GM21423 (cell line): ENCODE measurements around the gene ATP8A1.
"Not testable (repeated sequence)": the region's sequence is repeated elsewhere in the genome, so short reads cannot be mapped to it uniquely, and the experiment has no call there.

Experiments
- ATAC-seq: cut with Tn5 transposase; IDR thresholded peaks from one replicate; pipeline ENCODE4 v1.9.1; 2021; ENCODE audit warnings: mild to moderate bottlenecking, moderate library complexity; ENCODE audit not compliant: unreplicated experiment

The ATP8A1 gene

DNA sequence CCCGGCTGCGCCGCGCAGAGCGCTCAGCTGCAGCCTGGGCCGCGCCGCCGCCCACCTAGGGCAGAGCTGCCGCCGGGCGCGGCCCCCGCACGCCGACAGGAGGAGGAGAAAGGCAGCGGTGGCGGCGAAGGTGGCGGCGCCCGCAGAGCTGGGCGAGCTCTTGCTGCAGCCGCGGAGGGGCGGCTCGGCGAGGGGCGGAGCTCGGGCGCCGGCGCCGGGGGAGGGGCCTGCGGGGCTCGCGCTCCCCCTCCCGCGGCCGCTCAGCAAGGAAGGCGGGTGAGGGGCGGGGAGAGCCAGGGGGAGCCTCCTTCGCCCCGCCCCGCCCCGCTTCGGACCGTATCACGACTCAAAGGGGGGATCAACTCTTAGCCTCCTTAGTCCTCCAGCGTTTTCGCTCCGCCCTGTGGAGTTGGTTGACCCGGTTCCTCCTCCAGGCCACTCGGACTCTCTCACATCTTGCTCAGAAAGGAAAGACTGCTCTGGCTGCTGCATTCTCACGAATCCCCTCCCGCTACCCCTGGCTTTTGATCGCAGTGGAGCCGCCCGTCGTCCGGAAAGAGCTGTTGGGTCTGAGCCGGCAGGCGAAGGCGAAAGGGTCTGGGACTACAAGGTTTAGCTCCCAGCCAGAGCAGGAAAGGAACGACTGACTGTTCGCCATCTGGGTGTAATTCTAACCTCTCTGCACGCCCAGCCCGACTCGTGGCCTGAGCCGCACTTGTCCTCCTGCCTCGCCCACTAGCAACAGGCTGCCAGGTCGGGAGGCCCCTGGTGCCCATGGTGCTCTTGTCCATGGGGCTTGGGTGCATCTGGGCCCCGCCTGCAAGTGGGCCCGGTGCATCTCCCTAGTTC lies at the start of gene ATP8A1:
Gene ATP8A1, minus strand, starts transcription at position 162 of the 849 bp plus-strand sequence. CDS start 232 bp downstream, outside the sequence.
- ATAC-seq = peak; percentile 69

DNA sequence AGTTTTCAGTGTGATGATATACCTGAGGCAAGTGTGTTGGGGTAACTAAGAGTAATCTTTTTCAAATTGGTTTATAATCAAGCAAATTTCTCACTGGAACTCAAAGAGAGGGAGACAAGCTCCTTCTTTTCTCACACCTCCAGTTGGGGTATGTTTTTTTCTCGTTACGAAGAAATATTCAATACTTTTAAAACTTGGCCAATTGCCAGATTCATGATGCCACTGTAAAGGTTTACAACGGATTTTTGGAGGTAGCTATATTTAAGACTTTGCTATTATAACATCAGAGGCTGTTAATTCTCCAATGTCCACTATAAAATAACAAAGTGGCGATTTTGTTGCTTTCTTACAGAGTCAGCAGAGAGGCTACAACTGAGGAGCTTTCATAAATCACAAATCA lies 49.2 kb upstream of the ATP8A1 start:
- no peak for ATAC-seq

DNA sequence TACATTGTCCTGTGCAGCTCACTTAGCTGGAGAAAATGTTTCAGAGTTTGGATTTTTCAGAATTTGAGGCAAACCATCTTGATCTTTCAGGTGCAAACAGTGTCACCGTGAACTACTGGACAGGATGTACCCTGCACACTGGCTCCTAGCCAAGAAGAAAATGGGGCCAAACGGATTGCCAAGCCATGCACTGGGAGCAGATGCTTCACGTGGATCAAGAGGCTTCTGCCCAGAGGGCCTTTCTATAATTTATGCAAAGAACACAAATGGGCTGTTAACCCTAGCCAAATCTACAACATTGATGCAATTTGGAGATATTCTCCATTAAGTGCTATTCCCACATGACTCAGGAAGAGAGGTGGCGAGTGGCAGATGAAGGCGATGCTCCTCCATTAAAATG lies 46.9 kb upstream of the ATP8A1 start:
- no peak for ATAC-seq

DNA sequence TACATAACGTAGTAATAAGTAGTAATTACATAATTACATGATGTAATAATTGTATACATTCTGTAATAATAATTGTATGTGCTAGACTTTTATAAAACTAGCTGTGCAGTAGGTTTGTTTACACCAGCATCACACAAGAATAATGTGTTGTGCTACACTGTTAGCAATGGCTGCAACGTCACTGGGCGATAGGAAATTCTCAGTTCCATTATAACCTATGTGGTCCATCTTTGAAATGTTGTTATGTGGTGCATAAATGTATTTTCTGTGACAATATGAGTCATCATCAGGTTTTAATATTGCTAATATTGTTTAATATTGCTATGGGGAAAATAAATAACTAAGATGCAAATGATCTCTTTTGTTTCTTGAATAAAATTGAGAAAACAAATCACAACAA lies 46.0 kb upstream of the ATP8A1 start:
- no peak for ATAC-seq

DNA sequence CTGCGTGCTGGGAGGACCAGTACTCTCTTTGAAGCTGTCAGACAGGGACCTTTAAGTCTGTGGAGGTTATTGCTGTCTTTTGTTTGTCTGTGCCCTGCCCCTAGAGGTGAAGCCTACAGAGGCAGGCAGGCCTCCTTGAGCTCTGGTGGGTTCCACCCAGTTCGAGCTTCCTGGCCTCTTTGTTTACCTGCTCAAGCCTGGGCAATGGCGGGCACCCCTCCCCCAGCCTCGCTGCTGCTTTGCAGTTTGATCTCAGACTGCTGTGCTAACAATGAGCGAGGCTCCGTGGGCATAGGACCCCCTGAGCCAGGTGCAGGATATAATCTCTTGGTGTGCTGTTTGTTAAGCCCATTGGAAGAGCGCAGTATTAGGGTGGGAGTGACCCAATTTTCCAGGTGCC lies 44.9 kb upstream of the ATP8A1 start:
- not testable (repeated sequence) for ATAC-seq

DNA sequence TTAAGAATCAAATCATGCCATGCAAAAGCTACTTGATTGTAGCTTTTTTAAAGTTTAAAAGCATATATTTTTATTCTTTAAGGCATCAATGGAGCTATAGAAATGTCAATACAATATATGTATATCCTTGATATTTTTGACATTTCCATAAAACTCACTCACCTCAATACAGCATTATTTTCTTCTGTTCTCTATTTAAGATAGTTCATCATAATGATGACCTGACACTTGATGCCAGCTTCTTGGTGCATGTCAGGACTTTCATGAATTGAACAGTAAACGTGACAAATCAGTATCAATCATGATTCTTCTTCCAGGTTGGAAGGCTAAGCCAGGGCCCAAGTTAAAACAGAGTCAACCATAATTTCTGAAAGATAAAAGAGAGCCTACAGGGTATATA lies 33.6 kb upstream of the ATP8A1 start:
- ATAC-seq = no peak

DNA sequence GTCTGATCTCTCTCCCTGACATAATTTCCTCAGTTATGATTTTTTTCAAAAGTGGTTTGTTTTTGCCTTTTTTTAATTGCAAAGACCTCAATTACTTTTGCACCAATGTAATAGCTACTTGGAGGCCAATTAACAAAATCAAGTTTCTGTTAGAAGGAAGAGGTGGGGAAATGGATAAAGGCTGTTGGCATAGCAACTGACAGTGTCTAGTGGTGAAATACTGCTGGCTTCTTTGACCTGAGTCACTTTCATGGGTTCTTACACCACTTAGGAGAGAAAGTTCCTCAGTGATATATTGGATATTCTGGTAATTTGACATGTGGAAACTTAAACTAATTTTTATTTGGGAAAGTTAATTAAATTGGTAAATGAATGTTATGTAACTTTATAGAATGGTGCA lies 26.5 kb upstream of the ATP8A1 start:
- no peak for ATAC-seq

DNA sequence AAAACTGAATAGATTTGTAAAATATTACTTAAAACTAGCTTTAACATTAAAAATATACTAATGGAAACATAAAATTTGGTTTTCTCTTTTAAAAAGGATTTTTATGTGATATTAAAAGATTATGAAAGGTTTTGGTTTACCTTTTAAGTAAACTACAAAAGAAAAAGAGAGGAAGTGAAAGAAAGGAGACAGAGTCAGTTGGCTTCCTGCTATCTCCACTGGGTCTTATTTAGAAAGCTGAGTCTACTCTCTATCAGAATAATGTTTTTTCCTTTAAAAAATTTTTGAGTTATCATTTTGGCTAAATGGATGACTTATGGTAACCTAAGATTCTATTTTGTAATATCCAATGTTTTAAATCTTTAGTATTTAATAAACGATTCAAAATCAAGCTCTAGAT lies 21.6 kb upstream of the ATP8A1 start:
- no peak for ATAC-seq

DNA sequence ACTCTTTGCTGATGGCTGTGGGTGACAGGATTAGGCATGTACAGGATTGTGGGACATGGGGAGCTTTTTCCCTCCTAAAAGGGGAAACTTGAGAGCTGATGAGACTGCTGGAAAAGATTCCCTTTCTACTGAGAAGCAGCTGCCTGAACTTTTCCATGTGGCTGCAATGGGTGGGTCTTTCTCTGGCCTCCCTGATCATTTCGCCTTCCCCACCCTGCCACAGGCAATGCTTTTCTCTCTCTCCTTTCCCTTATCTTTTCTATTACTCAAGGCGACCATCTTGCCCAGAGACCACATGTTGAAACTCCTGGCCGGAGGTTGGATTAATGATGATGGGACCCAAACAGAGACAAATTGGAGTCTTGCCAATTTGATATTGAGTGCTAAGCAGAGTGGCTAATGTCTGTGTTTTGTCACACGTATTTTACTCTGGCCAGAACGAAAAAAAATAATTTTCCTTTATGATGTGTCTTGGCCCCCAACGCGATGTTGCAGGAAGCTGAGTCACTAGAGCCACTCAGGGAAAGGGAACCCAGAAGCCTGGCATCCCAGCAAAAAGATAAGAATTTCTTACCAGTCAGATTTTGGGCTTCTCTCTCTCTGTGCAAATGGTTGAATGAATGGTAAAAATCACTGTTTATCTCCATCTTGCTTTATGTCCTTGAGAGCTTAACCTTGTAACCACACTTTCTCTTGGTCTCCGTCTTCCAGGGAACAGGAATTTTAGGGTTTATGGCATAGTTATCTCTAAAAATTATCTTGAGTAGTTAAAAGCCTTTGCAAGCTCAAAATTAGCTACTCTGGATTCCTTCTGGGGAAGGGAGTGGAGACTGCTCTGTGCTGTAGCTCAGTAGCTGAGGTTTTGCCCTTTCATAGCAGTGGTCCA lies 19.4 kb upstream of the ATP8A1 start:
- no peak for ATAC-seq

DNA sequence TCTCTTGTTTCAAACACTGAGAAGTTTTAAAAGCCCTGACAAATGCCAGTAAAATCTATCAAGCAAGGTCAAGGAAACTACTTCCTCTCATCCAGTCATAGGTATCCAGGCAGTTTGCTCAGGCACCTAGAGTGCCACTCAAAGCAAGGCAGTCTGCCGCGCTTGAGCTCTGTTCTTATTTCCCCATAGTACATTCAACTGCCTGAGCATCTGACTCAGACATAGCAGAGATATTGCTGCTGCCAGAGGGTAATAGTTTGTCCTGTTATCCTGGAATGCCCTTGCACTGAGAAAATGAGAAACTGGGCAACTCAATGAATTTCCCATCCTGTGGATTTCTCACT lies 16.1 kb upstream of the ATP8A1 start:
- no peak for ATAC-seq

DNA sequence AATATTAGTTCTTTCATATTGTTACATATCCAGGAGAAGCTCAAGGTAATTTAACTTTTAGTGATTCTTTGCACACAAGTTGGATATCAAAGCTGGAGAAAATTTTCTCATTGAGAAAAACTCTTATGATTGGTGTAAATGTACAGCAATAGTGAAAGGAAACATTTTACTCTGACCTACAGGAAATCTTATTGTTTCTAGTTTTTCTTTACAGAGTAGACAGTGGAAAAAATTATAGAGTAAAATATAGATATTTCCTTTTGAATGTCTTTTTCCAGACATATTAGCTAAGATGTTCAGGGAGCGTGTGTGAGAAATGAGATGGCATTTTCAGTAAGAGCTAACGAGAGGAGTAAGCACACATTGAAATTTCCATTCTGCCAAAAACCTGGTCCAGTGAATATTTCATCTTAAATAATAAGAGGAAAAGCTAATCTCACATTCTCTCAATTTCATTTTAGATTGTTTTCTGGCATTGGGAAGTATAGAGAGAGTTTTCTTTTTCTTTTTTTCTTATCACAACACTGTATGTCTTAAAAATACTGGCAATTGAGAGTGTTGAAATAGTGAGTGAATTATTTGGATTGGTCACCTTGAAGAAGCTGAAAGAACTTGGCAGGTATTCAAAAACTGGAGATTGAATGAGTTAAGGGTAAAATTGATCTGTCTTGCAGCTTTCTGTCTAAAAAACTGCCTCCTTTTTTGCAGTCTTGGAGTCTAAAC lies 15.6 kb upstream of the ATP8A1 start:
- ATAC-seq = no peak

DNA sequence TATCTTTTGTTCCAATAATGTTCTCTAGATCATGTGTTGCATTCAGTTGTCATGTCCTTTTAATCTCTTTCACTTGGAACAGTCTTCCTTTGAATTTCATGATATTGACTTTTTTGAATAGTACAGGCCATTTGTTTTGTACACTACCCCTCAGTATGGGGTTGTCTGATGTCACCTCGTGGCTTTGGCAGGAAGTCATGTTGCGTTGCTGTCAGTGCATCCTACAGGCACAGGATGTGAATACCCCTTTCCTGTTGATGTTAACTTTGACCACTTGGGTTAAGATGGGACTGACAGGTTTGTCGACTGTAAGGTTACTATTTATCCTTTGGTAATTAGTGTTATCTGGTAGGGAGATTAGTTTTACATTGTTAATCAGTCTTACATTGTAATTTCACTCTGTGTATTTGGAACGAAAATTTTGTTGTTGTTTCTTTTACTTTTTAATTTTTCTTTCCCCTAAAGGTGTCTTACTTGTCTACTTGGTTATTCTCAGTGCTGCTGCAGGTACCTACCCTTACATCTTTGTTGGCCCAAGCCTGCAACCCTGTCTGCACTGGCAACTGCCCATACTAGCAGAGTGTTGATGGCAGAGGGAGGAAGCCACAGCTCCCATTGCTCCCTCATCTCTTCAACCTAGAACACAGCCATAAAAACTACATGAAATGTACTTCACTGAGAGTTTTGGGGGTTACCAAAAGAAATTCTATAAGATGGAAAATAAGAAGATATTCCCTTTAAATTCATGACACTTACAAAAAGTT lies 14.7 kb upstream of the ATP8A1 start:
- peak; percentile 93 for ATAC-seq

DNA sequence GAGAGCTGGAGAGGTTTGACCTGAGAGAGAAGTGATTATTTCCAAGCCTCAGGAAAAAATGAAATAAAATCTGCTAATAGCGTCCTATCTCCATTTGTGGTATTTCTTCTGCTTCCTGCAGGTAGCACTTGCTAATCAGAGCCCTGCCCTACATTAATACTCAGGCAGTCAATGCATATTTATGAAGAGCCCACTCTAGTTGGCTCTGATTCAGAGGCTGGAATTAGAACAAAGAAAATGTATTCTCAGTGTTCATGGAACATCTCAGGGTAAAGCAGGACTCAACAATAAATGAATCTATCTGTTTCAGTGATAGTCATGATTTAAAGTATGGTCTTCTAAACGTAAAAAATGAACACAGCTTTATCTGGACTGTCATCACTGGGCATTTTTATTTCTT lies 1.4 kb upstream of the ATP8A1 start:
- ATAC-seq = no peak

DNA sequence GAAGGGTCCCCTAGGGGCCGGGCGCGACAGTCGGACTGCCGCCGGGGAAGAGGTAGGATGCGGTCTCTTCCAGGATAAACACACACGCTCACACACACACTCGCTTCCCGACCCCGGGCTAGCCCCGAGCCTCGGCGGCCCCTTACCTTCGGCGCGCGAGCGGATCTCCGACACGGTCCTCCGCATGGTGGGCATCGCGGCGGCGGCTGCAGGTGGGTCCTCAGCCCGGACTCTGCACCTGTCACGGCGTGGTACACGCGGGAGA lies 294 bp downstream of the ATP8A1 start:
- ATAC-seq = no peak

DNA sequence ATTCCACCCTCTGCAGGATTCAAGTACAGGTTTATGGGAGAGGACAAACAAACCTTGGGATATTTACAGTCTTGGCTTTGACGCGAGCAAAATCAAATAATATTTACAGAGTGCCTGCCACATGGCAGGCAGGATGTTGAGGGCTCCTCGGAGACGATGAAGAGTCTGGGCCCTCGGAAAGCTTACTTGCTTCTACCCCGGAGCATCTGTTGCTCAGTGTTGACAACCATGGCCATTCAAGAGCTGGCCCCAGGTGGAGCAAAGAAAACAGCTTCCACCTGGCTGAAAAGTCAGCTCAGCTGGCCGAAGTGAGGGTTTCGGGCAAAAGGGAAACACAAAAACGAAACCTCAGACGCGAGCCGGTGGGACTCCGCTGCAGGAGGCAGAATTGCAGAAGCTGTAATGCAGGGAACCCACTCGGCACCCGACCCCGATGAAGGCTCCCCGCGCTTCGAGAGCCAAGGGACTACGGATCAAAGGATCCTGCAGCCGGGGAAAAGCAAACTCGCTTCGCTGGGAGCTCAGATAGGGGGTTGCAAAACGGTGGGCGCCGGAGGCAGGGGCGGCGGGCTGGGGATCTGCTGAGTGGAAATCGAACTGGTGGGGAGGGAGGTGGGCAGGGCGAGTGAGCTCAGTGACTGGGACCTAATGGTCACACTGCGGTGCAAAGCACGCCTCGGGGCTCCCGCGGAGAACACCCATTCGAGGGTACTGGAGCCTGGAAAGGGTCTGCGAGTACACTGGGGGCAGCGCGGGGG lies 805 bp downstream of the ATP8A1 start:
- ATAC-seq = peak; percentile 19

DNA sequence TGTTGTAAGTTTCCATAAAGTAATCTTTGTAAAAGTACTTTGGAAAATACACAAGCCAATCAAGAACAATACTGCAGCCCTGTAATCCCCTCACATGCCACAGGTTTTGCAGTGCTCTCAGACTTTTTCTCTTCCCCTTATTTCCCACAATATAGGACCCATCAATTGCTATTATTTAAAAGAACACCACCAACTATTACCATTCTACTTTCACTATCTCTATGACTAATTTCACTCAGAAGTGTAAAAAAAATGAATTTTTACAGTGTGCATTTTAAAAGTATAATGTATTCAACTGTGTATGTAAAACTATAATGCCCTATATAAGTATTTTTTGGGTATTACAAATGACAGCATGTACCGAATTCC lies 1.7 kb downstream of the ATP8A1 start:
- ATAC-seq = no peak

DNA sequence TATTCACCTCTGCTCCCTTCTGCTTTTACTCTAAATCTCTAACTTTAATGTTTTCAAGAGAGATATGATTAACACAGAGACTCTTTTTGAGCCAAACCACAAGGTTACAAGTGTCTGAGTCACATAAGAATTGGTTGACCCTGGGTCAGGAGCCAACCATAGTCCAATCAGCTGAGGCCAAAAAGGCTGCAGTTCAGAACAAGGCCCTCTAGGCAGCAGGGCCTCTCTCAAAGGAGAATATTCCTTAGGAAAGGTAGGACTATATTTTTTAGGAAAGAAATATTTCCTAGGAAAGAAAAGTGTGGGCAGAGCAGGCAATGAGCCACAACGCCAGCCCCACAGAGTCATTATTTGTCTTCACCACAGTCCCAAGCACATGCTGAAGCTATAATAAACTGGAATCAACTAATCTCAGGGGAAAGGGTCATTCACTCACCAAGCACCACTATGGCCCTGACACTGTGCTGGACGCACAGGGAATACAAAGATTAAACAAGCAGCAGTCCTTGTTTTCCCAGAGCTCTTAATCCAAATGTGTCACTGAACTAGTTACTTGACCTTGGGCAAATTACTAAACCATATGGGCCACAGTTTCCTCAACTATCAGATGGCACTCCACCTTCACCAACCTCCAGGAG lies 2.2 kb downstream of the ATP8A1 start:
- peak; percentile 27 for ATAC-seq

DNA sequence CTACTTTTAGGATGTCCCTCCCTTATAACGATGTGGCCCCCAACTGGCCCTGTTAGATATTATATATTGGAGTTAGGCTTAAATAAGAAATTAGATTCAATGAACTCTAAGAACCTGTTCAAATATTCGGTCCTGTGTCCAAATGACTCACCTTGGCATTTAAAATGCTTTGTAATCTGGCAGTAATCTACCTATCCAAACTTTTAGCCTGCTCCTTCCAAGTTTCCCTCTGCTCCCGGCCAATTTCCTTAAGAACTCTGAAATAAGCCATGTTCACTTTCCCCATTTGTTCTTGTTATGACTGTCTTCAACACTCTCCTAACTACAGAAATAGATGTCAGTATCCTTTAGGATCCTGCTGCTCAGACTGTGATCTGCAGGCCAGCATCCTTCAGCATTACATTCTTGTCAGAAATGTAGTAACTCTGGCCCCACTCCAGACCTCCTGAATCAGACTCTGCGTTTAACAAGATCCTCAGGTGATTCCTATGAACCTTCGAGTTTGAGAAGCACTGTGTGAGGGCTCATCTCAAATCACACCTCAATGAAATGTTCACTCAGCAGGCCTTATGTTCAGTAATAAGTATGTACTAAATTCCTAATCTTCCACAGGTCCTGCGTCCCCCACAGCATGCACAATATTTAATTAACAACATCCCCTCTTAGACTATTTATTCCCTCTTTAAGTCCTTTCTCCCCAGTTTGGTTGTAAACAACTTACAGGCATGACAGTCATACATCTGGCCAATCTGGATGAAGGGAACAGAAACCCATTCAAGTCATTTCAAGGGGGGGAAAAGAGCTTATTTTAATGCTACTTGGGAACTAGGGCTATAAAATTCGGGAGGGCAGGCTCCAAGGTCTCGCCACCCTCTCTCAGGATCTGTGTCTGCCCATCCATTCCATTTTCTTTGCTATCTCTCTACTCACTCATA lies 3.0 kb downstream of the ATP8A1 start:
- ATAC-seq = no peak
